Mesodermal cell (in vitro differentiated cells): ENCODE data around the gene RALGDS.
A peak's percentile ranks its signal among the peaks of the same experiment; 100 is the strongest.

Experiments
- H3K27ac ChIP-seq: 2 replicates; pipeline ENCODE4 v1.7.0; 2013; ENCODE audit warnings: mild to moderate bottlenecking, low read depth, low read length, moderate library complexity; ENCODE audit not compliant: severe bottlenecking
- H3K36me3 ChIP-seq: 2 replicates; pipeline ENCODE4 v1.7.1; 2013; ENCODE audit warnings: mild to moderate bottlenecking, low read length, moderate library complexity; ENCODE audit not compliant: control insufficient read depth, insufficient read depth
- H3K4me1 ChIP-seq: one replicate; pipeline ENCODE4 v1.7.1; 2013; ENCODE audit warnings: mild to moderate bottlenecking, low read length; ENCODE audit not compliant: insufficient read depth, control insufficient read depth, poor library complexity, severe bottlenecking
- H3K4me3 ChIP-seq: 2 replicates; pipeline ENCODE4 v1.7.0; 2013; ENCODE audit warnings: low read length, control low read depth, mild to moderate bottlenecking; ENCODE audit not compliant: insufficient read depth, poor library complexity, severe bottlenecking; ENCODE audit errors: extremely low read depth
- H3K9me3 ChIP-seq: 2 replicates; pipeline ENCODE4 v1.7.1; 2013; ENCODE audit warnings: mild to moderate bottlenecking, low read length, moderate library complexity; ENCODE audit not compliant: control insufficient read depth
- WGBS, 2 experiments: methylation state at CpG; one replicate each; pipeline ENCODE4 v1.1.5; 2013; ENCODE audit warnings: missing lambda C conversion rate in 2 of 2; ENCODE audit not compliant: insufficient coverage in 2 of 2; 5-methylcytosine and 5-hydroxymethylcytosine counted together

RALGDS gene

GRCh38 chr9:133163504-133164172 is 42.6 kb upstream of the RALGDS start, which contains the start of gene GBGT1:
Gene GBGT1, minus strand, starts transcription at chr9:133163914. Its CDS starts 1,502 bp downstream, at chr9:133162412.
- Histone ChIP-seq H3K4me1 (peaks cover 17% of the 10 kb centered on the region), H3K4me3 (peak within 1 kb of the TSS; percentile 62), H3K27ac (no peak within 1 kb of the TSS), H3K9me3 (no peaks in the 10 kb centered on the region), H3K36me3 (peaks cover 21% of the 10 kb centered on the region)
- WGBS, 2 experiments = 4 to 6% methylated on average over 40 to 51 of the region's 56 CpGs

DNA sequence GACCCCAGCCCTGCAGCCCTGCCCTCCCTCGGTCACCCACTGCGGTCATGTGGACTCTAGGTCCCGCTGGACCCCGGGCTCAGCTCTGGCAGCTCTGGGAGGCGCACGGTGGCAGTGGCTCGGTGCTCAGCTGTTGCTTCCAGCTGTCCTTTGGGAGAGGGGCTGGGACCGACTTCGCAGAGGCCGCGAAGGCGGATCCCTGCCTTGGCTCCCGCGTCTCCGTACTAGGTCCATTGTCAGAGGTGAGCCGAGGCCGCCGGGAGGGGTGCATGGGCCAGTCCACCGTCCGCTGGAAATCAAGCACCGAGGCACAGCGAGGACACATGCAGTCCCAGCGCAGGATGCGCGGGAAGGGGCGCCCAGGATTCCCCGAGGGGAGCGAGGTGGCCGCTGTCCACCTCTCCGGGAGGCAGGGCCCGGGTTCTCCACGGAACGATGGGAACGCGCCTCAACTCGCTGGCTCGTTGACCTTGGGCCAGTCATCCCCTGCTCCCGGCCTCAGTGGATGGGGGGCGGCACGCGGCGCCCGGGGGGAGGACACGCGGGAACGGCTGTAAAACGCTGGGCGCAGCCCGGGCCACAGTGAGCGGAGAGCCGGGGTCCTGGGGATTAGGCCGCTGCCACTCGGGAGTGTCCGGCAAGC is 41.9 kb upstream of the RALGDS start:
- Histone ChIP-seq H3K4me1 (peaks cover 13% of the 10 kb centered on the region), H3K4me3 (peak overlapping the region; percentile 62), H3K27ac (no peak overlapping the region), H3K9me3 (no peaks in the 10 kb centered on the region), H3K36me3 (peaks cover 26% of the 10 kb centered on the region)
- 57 to 71% methylated on average over 27 to 49 of the region's 54 CpGs for WGBS, 2 experiments

DNA sequence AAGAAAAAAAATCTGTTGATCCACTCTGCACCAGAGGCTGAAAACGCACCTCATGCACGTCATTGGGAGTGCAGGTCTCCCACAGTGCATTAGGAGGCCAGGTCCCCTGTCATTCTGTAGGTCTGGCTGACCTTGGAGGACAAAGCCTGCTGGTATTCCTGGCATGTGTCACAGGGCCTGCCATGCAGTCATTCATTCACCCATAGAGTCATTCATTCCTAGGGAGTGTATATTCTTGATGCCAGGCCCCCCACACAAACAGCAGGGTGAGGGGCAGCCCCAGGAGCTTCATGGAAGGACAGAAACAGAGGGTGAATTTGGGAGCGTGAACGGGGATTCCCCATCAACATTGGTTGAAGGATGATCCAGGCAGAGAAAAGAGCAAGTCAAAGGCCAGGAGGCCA is 40.5 kb upstream of the RALGDS start:
- WGBS, 2 experiments = 82 to 95% methylated on average over 4 of the region's 4 CpGs
- H3K36me3 ChIP-seq = peaks cover 26% of the 10 kb centered on the region
- H3K4me1 ChIP-seq = peaks cover 13% of the 10 kb centered on the region
- no peaks in the 10 kb centered on the region for H3K9me3 ChIP-seq
- no peak overlapping the region for H3K4me3 ChIP-seq
- H3K27ac ChIP-seq = no peak overlapping the region

DNA sequence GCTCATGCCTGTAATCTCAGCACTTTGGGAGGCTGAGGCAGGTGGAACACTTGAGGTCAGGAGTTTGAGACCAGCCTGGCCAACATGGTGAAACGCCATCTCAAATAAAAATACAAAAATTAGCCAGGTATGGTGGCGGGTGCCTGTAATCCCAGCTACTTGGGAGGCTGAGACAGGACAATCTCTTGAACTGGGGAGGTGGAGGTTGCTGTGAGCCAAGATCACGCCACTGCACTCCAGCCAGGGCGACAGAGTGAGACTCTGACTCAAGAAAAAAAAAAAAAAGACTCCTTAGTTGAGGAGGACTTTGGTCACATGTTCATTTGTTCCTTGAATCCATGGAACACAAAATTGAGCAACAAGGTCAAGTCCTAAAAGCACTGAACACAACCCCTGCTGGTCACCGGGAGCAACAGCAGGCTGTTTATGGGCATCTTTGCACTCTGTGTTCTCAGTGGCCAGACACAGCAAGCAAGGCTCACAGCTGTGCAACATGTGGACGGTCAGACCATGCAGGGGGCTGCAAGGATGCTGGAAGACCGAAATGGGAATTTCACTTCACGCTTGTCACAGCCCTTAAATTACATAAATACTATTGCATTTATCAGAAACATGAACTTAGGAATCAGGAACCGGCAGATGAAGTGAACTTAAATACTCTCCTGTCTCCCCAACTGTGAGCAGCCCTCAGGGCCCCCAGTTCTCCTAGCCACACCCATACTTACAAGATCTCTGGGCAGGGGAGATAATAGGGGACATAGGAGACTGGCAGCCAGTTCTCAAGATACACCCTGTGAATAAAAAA is 39.9 kb upstream of the RALGDS start:
- Histone ChIP-seq H3K4me3 (no peak overlapping the region), H3K27ac (no peak overlapping the region)
- 68 to 79% methylated on average over 5 to 7 of the region's 9 CpGs for WGBS, 2 experiments

DNA sequence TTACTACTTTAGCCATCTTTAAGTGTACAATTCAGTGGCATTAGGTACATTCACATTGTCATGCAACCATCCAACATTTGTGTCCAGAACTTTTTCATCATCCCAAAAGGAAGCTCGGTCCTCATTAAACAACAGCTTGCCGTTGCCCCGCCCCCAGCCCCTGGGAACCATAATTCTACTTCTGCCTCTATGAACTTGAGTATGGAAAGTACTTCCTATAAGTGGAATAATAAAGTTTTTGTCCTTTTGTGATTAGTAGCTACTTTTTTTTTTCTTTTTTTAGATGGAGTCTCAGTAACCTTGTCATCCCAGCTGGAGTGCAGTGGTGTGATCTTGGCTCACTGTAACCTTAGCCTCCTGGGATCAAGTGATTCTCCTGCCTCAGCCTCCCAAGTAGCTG is 37.7 kb upstream of the RALGDS start:
- WGBS, 2 experiments = 100% methylated on average over 1 of the region's 3 CpGs; no CpG with 5 or more reads in 1 of the 2 experiments

More for the DNA sequence above, 39.9 kb upstream of the RALGDS start:
- H3K9me3 ChIP-seq = no peaks in the 10 kb centered on the region
- H3K36me3 ChIP-seq = peaks cover 26% of the 10 kb centered on the region
- H3K4me1 ChIP-seq = peaks cover 13% of the 10 kb centered on the region

GRCh38 chr9:133155156-133155555 is 34.1 kb upstream of the RALGDS start:
- H3K36me3 ChIP-seq = peaks cover 26% of the 10 kb centered on the region
- H3K4me1 ChIP-seq = no peaks in the 10 kb centered on the region
- WGBS, 2 experiments = 89 to 95% methylated on average over 5 to 7 of the region's 9 CpGs
- H3K27ac ChIP-seq = no peak overlapping the region
- no peaks in the 10 kb centered on the region for H3K9me3 ChIP-seq
- no peak overlapping the region for H3K4me3 ChIP-seq

More for the DNA sequence above, 37.7 kb upstream of the RALGDS start:
- Histone ChIP-seq H3K4me3 (no peak overlapping the region), H3K27ac (no peak overlapping the region), H3K4me1 (no peaks in the 10 kb centered on the region), H3K36me3 (peaks cover 37% of the 10 kb centered on the region), H3K9me3 (no peaks in the 10 kb centered on the region)

DNA sequence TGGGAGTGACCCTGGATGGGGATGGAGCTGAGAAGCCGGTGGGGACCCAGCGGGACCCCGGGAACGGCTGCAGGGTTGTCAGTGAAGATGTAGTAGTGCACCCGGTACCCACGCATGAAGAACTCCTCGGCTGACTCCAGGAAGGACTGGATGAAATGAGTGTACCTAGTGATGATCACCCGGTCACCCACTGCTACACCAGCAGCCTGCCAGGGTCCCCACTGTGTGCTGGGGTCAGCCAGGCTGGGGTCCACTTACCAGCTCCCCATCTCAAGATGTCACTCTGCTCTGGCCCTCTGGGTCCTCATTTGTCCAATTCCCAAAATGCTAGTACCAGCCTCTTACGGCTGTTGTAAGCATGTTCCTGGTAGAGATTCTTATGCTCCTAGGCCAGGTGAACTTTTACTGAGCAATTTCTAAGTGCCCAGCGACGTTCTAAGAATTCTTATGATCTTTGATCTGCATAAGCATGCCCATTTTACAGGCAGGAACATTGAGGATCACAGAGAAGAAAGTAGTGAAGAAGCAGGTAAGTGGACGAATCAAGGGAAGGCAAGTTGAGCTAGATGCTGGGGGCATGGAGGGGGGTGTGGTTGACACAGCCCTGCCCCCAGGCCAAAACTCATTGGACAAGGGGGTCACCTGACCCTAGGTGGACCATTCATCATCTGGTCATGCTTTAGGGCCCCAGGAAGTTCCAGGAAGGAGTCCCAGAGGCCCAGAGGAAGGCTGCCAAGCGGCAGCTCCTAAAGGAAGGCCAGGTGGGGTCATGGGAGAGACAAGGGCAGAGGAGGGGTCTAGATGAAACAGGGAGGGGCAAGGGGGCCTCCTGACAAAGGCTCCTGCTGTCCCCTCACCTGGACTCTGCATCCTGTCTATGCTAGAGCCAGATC is 33.3 kb upstream of the RALGDS start:
- H3K9me3 ChIP-seq = no peaks in the 10 kb centered on the region
- H3K4me1 ChIP-seq = no peaks in the 10 kb centered on the region
- no peak overlapping the region for H3K4me3 ChIP-seq
- H3K36me3 ChIP-seq = peaks cover 20% of the 10 kb centered on the region
- no peak overlapping the region for H3K27ac ChIP-seq
- WGBS, 2 experiments = 95% methylated on average over 6 to 12 of the region's 13 CpGs

GRCh38 chr9:133153227-133154096 is 32.4 kb upstream of the RALGDS start:
- 89 to 90% methylated on average over 33 to 35 of the region's 36 CpGs for WGBS, 2 experiments
- Histone ChIP-seq H3K4me1 (no peaks in the 10 kb centered on the region), H3K4me3 (no peak overlapping the region), H3K9me3 (no peaks in the 10 kb centered on the region), H3K36me3 (peaks cover 15% of the 10 kb centered on the region), H3K27ac (no peak overlapping the region)

DNA sequence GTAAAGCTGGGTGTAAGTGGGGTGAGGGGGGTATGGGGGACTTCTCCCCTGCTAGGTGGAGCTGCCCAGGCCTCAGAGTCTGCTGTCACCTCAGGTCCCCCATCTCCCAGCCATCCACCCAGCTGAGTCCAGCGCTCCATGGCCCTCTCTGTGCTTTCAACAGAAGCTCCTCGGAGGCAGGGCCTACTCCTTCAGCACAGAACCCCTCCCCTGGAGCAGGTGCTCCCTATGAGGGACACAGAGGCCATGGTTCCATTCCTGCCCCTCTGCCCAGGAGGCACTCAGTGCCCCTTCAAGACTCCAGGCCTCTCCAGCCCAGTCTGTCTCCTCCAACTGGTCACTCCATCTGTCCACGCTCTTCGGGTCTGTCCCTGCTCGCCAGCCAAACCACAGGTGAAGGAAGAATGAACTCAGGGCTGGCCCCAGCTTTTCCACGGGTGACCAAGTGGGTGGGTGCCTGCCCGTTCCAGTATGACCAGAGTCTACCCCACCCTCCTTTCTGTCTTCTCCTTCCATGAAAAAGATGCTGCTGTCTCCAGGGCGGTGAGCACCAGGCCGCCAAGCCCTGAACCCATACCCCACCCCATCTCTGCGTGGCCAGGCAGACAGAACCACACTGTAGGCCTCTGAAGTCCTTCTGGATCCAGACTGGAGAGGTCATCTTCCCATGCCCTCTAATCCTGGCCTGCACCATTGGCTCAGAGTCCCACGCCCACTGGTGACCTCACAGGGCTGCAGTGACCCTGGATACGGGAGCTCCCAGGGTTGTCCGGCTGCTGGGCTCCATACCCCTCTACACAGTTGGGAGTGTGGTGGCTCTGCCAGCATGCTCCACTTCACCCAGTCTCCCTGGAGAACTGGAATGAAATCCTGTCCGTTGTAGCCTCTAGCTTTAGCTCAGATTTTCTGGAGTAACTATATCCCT is 30.8 kb upstream of the RALGDS start:
- Histone ChIP-seq H3K9me3 (no peaks in the 10 kb centered on the region), H3K4me3 (no peak overlapping the region), H3K27ac (no peak overlapping the region), H3K4me1 (peaks cover 5% of the 10 kb centered on the region), H3K36me3 (peaks cover 11% of the 10 kb centered on the region)
- WGBS, 2 experiments = 93 to 96% methylated on average over 12 to 14 of the region's 14 CpGs
